MCF 10A (cell line): ENCODE data around the gene ANAPC4. TPM values are rescaled to one million over a fixed set of nuclear protein-coding genes. Genes with fewer than 3 reads are reported as not detected.

ENCODE experiments used
- BruUV-seq: library from RNA; stranded (reverse); fragments of 400-500 nt; replicated peaks from 2 replicates; lab custom pipeline; 2021; lab: Mats Ljungman, UMichigan
- CTCF ChIA-PET: fragments of 300-600 bp; sonication (Branson Sonifier 250); formaldehyde crosslinking; extraction: SDS; loops from one replicate; lab custom pipeline; 2021; ENCODE audit warnings: antibody characterized with exemption, inconsistent platforms; lab: Yijun Ruan, JAX
- POLR2A ChIA-PET: fragments of 300-600, 350-650 bp; sonication (Branson Sonifier 250); formaldehyde crosslinking; extraction: SDS; loops from one replicate; lab custom pipeline; 2020; ENCODE audit warnings: antibody characterized with exemption, inconsistent platforms; lab: Yijun Ruan, JAX
- DNase-seq: peaks from one replicate; pipeline ENCODE4 v3.0.0-alpha.2; 2018; ENCODE audit not compliant: unreplicated experiment
- H3K27ac Mint-ChIP-seq: one replicate; pipeline ENCODE4 v1.8.0; 2022; ENCODE audit warnings: mild to moderate bottlenecking, low read depth, mixed read lengths; ENCODE audit not compliant: unreplicated experiment
- H3K27me3 Mint-ChIP-seq: one replicate; pipeline ENCODE4 v1.8.0; 2022; ENCODE audit warnings: mixed read lengths; ENCODE audit not compliant: insufficient read depth, unreplicated experiment
- H3K36me3 Mint-ChIP-seq: one replicate; pipeline ENCODE4 v1.8.0; 2022; ENCODE audit warnings: mild to moderate bottlenecking, moderate library complexity, mixed read lengths; ENCODE audit not compliant: insufficient read depth, unreplicated experiment
- H3K4me1 Mint-ChIP-seq: one replicate; pipeline ENCODE4 v1.8.0; 2022; ENCODE audit warnings: mixed read lengths; ENCODE audit not compliant: insufficient read depth, unreplicated experiment
- H3K4me3 Mint-ChIP-seq: one replicate; pipeline ENCODE4 v1.8.0; 2022; ENCODE audit warnings: mild to moderate bottlenecking, moderate library complexity, mixed read lengths; ENCODE audit not compliant: unreplicated experiment
- H3K9me3 Mint-ChIP-seq: one replicate; pipeline ENCODE4 v1.8.0; 2022; ENCODE audit warnings: mixed read lengths; ENCODE audit not compliant: unreplicated experiment
- CTCF ChIP-seq: fragments of 200-600 bp; IDR thresholded peaks from one replicate; pipeline ENCODE4 v1.8.0; 2022; ENCODE audit warnings: antibody characterized with exemption, mild to moderate bottlenecking; ENCODE audit not compliant: unreplicated experiment
- intact Hi-C: fragments of 100-400 bp; cut with micrococcal nuclease; formaldehyde crosslinking; loops from 2 replicates; pipeline ENCODE4 v1.14.1; 2022
- total RNA-seq: library from RNA; stranded (reverse); gene quantifications from 2 replicates; pipeline ENCODE4 v1.2.3, GENCODE V29; 2022

ANAPC4 gene
- total RNA-seq, 1 experiment from 2014 or later: 20.8 TPM

- Mint-ChIP-seq H3K9me3 (no peaks in the 10 kb centered on the region), H3K36me3 (peaks cover 21% of the 10 kb centered on the region), H3K27ac (peak overlapping the region; percentile 79), H3K4me1 (no peaks in the 10 kb centered on the region), H3K27me3 (no peaks in the 10 kb centered on the region), H3K4me3 (no peak overlapping the region)
- ChIA-PET POLR2A (interaction anchor here (0.5 to 2.1 kb wide), 10 partner anchors 9 to 330 kb away, joined by 3 to 8 read pairs (median 4); partner anchors contain the start of genes PI4K2B and ZCCHC4), CTCF (interaction anchor here (0.6 to 2.2 kb wide), 6 partner anchors 10 to 610 kb away, joined by 3 to 9 read pairs (median 4); no protein-coding TSS in a partner anchor)
- intact Hi-C loops: no loop called here
- DNase-seq: peak; percentile 5
- BruUV-seq: TSS peak; percentile 53
- no peak for TF ChIP-seq CTCF
Measured at GRCh38 chr4:25377572-25378436, 741 bp downstream of the ANAPC4 start.

- CTCF ChIA-PET: interaction anchor here (2.2 kb wide), 1 partner anchor 11 kb away, joined by 9 read pairs; no protein-coding TSS in a partner anchor
- H3K4me1 Mint-ChIP-seq: no peaks in the 10 kb centered on the region
- H3K36me3 Mint-ChIP-seq: peaks cover 27% of the 10 kb centered on the region
- no TSS peak for BruUV-seq
- no peak overlapping the region for H3K4me3 Mint-ChIP-seq
- no peaks in the 10 kb centered on the region for H3K27me3 Mint-ChIP-seq
- TF ChIP-seq CTCF: no peak
- no peak for DNase-seq
- no peak overlapping the region for H3K27ac Mint-ChIP-seq
- POLR2A ChIA-PET: interaction anchor here (0.6 to 1.3 kb wide), 2 partner anchors 66 to 145 kb away, joined by 3 to 8 read pairs; partner anchors contain the start of genes PI4K2B and ZCCHC4
- intact Hi-C loops: no loop called here
- H3K9me3 Mint-ChIP-seq: no peaks in the 10 kb centered on the region
Measured at GRCh38 chr4:25378437-25378743, 1.3 kb downstream of the ANAPC4 start.

- no peak overlapping the region for H3K27ac Mint-ChIP-seq
- intact Hi-C loops: no loop called here
- H3K36me3 Mint-ChIP-seq: peaks cover 39% of the 10 kb centered on the region
- no peaks in the 10 kb centered on the region for H3K9me3 Mint-ChIP-seq
- no peaks in the 10 kb centered on the region for H3K4me1 Mint-ChIP-seq
- CTCF ChIA-PET: interaction anchor here (0.5 to 1.7 kb wide), 2 partner anchors 13 to 98 kb away, joined by 3 to 13 read pairs; no protein-coding TSS in a partner anchor
- no peaks in the 10 kb centered on the region for H3K27me3 Mint-ChIP-seq
- TF ChIP-seq CTCF: no peak
- H3K4me3 Mint-ChIP-seq: no peak overlapping the region
- POLR2A ChIA-PET: interaction anchor here (0.8 to 1.4 kb wide), 2 partner anchors 9 to 11 kb away, joined by 3 to 4 read pairs; no protein-coding TSS in a partner anchor
- DNase-seq: no peak
- no TSS peak for BruUV-seq
Measured at GRCh38 chr4:25379591-25379990, 2.5 kb downstream of the ANAPC4 start.

- peaks cover 69% of the 10 kb centered on the region for H3K36me3 Mint-ChIP-seq
- ChIA-PET POLR2A (no interaction called here), CTCF (interaction anchor here (0.6 to 1.2 kb wide), 2 partner anchors 72 to 204 kb away, joined by 3 to 4 read pairs; partner anchors contain the start of gene ZCCHC4)
- H3K27me3 Mint-ChIP-seq: no peaks in the 10 kb centered on the region
- no peaks in the 10 kb centered on the region for H3K9me3 Mint-ChIP-seq
- BruUV-seq: no TSS peak
- H3K4me1 Mint-ChIP-seq: no peaks in the 10 kb centered on the region
- H3K27ac Mint-ChIP-seq: no peak overlapping the region
- no peak for TF ChIP-seq CTCF
- no peak for DNase-seq
- no peak overlapping the region for H3K4me3 Mint-ChIP-seq
- intact Hi-C loops: loop anchor here (10.0 kb wide), 1 partner anchor 1579 kb away; no protein-coding TSS in a partner anchor
Measured at GRCh38 chr4:25383647-25384046, 6.6 kb downstream of the ANAPC4 start.
